T follicular helper cell (primary cell): Measurements from ENCODE around the gene CHST6.
"Not testable (repeated sequence)": the region's sequence is repeated elsewhere in the genome, so short reads cannot be mapped to it uniquely, and the experiment has no call there.

Experiments
- DNase-seq: peaks from one replicate; pipeline ENCODE4 v3.0.0-alpha.2; 2020; ENCODE audit warnings: low read depth

CHST6 gene

GRCh38 chr16:75503801-75504200 is 8.6 kb upstream of the CHST6 start:
- no peak for DNase-seq

GRCh38 chr16:75502916-75503605 is 7.8 kb upstream of the CHST6 start:
- no peak for DNase-seq

- DNase-seq: not testable (repeated sequence)
Measured at GRCh38 chr16:75501820-75502219, 6.6 kb upstream of the CHST6 start.

GRCh38 chr16:75501359-75501758 is 6.1 kb upstream of the CHST6 start:
- DNase-seq: no peak

GRCh38 chr16:75498605-75499322 is 3.5 kb upstream of the CHST6 start:
- DNase-seq: not testable (repeated sequence)

GRCh38 chr16:75497558-75497957 is 2.3 kb upstream of the CHST6 start:
- no peak for DNase-seq

- no peak for DNase-seq
Measured at GRCh38 chr16:75494661-75495075, 573 bp downstream of the CHST6 start.

GRCh38 chr16:75494184-75494583 is 1.1 kb downstream of the CHST6 start:
- no peak for DNase-seq

- no peak for DNase-seq
Measured at GRCh38 chr16:75491876-75492275, 3.4 kb downstream of the CHST6 start.

- DNase-seq: no peak
Measured at GRCh38 chr16:75488322-75488721, 6.9 kb downstream of the CHST6 start.

- no peak for DNase-seq
Measured at GRCh38 chr16:75486676-75487313, 8.4 kb downstream of the CHST6 start.

GRCh38 chr16:75486014-75486675 is 9.1 kb downstream of the CHST6 start:
- DNase-seq: no peak

GRCh38 chr16:75485230-75486013 is 9.8 kb downstream of the CHST6 start:
- DNase-seq: no peak

- no peak for DNase-seq
Measured at GRCh38 chr16:75483222-75483621, 12.0 kb downstream of the CHST6 start.

- no peak for DNase-seq
Measured at GRCh38 chr16:75482434-75483205, 12.6 kb downstream of the CHST6 start.

- no peak for DNase-seq
Measured at GRCh38 chr16:75481475-75481874, 13.8 kb downstream of the CHST6 start.

GRCh38 chr16:75479421-75479990 is 15.7 kb downstream of the CHST6 start:
- DNase-seq: no peak

GRCh38 chr16:75478480-75479345 is 16.5 kb downstream of the CHST6 start:
- DNase-seq: no peak

GRCh38 chr16:75477680-75478473 is 17.4 kb downstream of the CHST6 start:
- DNase-seq: no peak
